Psoas muscle (tissue), 8 donors: ENCODE measurements around the gene NINL. TPM values are rescaled to one million over a fixed set of nuclear protein-coding genes. Genes with fewer than 3 reads are reported as not detected.

Experiments
- ATAC-seq, 4 donors: fragments of 200-7000 bp; cut with Tn5 transposase; one replicate each; pipeline ENCODE4 v1.9.1; 2020; ENCODE audit warnings: moderate library complexity in 3 of 4, mild to moderate bottlenecking in 2 of 4
- DNase-seq, 2 donors: peaks; one replicate each; pipeline ENCODE4 v3.0.0-alpha.2; 2020
- H3K27ac ChIP-seq: fragments of 200-600 bp; one replicate; pipeline ENCODE4 v1.8.0; 2022
- H3K27me3 ChIP-seq, 3 donors: fragments of 200-600 bp in 1 of 3; one replicate each; pipeline versions ENCODE4 v1.6.1 to v1.8.0; 2013 to 2022; ENCODE audit warnings: low read length in 2 of 3, mild to moderate bottlenecking in 2 of 3, moderate library complexity in 1 of 3; ENCODE audit not compliant: insufficient read depth in 3 of 3
- H3K36me3 ChIP-seq, 2 donors: fragments of 200-600 bp in 1 of 2; one replicate each; pipeline versions ENCODE4 v1.6.1 to v1.8.0; 2013 to 2022; ENCODE audit warnings: low read depth in 1 of 2, mild to moderate bottlenecking in 1 of 2, moderate library complexity in 1 of 2; ENCODE audit not compliant: insufficient read depth in 1 of 2
- H3K4me1 ChIP-seq: fragments of 200-600 bp; one replicate; pipeline ENCODE4 v1.8.0; 2022
- H3K4me3 ChIP-seq: fragments of 200-600 bp; one replicate; pipeline ENCODE4 v1.8.0; 2022; ENCODE audit warnings: mild to moderate bottlenecking
- H3K9me3 ChIP-seq: fragments of 200-600 bp; one replicate; pipeline ENCODE4 v1.8.0; 2022
- WGBS, 3 donors: extraction: QIAGEN DNeasy Blood & Tissue Kit; methylation state at CpG; one replicate each; pipeline versions ENCODE4 v1.1.6 to v1.1.7; 2013; 5-methylcytosine and 5-hydroxymethylcytosine counted together
- intact Hi-C, 2 donors: fragments of 100-400 bp; cut with DNase I; formaldehyde crosslinking; loops; one replicate each; pipeline versions ENCODE4 v1.11.0 to v1.14.2; 2022
- polyA plus RNA-seq, 3 donors: library from polyadenylated mRNA; stranded (reverse); fragments of 200-250 nt; gene quantifications; one replicate each; pipeline ENCODE4 v1.2.3, GENCODE V29; 2013
- total RNA-seq, 4 donors: library from RNA; stranded (reverse); fragmentation: NEBNext Ultra II Directional in 2 of 4; extraction: Animal tissue kit (Norgen Biotek cat#: 25700) in 2 of 4; gene quantifications; one replicate each; pipeline versions ENCODE4 v1.2.1 to v1.2.4, GENCODE V29; 2021 to 2023
- TF ChIP-seq, protein P1 (sequence below): fragments of 200-600 bp; IDR thresholded peaks from one replicate; pipeline ENCODE4 v1.8.0; 2022; ENCODE audit warnings: antibody characterized with exemption
- donor health status: healthy with polysubstance abuse.
- donor health status: DM: no; HTN: no; CAD: no; lungs with moderate emphysema.
- donor health status: Bipolar disorder and iron deficiency.
- donor health status: healthy.
- donor health status: DM: yes; HTN: yes; CAD: no.
- donor health status: DM: no; HTN: no; CAD: no.
- donor health status: DM: no; HTN: no; CAD: no.
- donor health status: DM: yes; HTN: yes; CAD: no.

The NINL gene
- total and polyA plus RNA-seq, 7 donors: 0.22 to 1.3 (median 0.42) TPM

DNA sequence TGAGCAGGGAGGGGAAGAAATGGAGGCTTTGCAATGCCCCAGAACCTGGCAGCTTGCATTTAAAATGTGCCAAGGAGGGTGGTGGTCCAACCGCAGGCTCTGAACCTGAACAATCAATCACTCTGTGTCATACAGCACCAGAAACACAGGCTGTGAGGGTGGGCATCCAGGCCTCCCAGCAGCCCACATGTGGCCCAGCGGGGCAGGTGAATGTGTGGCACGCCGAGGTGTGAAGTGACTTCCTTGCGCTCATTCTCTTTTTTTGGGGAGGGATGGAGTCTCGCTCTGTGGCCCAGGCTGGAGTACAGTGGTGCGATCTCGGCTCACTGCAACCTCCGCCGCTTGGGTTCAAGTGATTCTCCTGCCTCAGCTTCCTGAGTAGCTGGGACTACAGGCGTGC, 97.4 kb downstream of the NINL start:
- H3K36me3 ChIP-seq: no peaks in the 10 kb centered on the region
- no peak overlapping the region for H3K27ac ChIP-seq
- WGBS, 3 donors: 95 to 99% (median 96%) methylated on average over 11 of the region's 11 CpGs
- H3K4me3 ChIP-seq: no peak overlapping the region
- H3K27me3 ChIP-seq: no peaks in the 10 kb centered on the region
- H3K4me1 ChIP-seq: no peaks in the 10 kb centered on the region
- ATAC-seq: no peak
- H3K9me3 ChIP-seq: no peaks in the 10 kb centered on the region
- TF ChIP-seq, protein P1, sequence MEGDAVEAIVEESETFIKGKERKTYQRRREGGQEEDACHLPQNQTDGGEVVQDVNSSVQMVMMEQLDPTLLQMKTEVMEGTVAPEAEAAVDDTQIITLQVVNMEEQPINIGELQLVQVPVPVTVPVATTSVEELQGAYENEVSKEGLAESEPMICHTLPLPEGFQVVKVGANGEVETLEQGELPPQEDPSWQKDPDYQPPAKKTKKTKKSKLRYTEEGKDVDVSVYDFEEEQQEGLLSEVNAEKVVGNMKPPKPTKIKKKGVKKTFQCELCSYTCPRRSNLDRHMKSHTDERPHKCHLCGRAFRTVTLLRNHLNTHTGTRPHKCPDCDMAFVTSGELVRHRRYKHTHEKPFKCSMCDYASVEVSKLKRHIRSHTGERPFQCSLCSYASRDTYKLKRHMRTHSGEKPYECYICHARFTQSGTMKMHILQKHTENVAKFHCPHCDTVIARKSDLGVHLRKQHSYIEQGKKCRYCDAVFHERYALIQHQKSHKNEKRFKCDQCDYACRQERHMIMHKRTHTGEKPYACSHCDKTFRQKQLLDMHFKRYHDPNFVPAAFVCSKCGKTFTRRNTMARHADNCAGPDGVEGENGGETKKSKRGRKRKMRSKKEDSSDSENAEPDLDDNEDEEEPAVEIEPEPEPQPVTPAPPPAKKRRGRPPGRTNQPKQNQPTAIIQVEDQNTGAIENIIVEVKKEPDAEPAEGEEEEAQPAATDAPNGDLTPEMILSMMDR: no peak
- no peak for DNase-seq
- intact Hi-C loops: no loop called here

- Histone ChIP-seq H3K9me3 (no peaks in the 10 kb centered on the region), H3K27ac (no peak overlapping the region), H3K4me1 (no peaks in the 10 kb centered on the region), H3K36me3 (no peaks in the 10 kb centered on the region), H3K27me3 (no peaks in the 10 kb centered on the region), H3K4me3 (no peak overlapping the region)
- TF ChIP-seq, protein P1: no peak
- intact Hi-C loops: no loop called here
- WGBS, 3 donors: 48 to 67% (median 52%) methylated on average over 2 of the region's 2 CpGs
- DNase-seq (no peak), ATAC-seq (no peak)
These were observed 98.0 kb downstream of the NINL start for GRCh38 chr20:25487306-25487705.

DNA sequence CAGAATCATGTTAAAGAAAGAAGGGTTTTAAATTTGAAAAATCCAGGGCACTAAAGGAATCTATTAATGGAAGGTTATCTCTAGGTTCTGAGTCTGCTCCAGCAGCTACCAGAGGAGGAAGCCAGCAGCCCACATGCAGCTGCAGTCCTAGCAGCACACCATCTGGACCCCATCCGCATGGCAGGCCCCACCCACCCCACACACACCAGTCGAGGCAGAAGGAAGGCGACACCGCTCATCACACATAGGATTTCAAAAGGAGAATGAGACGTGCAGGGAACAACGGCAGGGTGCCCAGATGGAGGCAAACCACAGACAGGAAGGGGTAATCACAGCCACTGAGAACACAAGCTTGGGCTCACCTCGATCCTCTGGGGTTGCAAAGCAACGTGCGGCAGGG, 99.0 kb downstream of the NINL start:
- DNase-seq: no peak
- no peak overlapping the region for H3K4me3 ChIP-seq
- no peak for ATAC-seq
- WGBS, 3 donors: 45 to 55% (median 51%) methylated on average over 9 of the region's 9 CpGs
- H3K27me3 ChIP-seq: no peaks in the 10 kb centered on the region
- H3K36me3 ChIP-seq: peaks cover 0 to 4% of the 10 kb centered on the region in 2 donors
- no peaks in the 10 kb centered on the region for H3K9me3 ChIP-seq
- H3K4me1 ChIP-seq: no peaks in the 10 kb centered on the region
- TF ChIP-seq, protein P1: no peak
- intact Hi-C loops: no loop called here
- no peak overlapping the region for H3K27ac ChIP-seq

DNA sequence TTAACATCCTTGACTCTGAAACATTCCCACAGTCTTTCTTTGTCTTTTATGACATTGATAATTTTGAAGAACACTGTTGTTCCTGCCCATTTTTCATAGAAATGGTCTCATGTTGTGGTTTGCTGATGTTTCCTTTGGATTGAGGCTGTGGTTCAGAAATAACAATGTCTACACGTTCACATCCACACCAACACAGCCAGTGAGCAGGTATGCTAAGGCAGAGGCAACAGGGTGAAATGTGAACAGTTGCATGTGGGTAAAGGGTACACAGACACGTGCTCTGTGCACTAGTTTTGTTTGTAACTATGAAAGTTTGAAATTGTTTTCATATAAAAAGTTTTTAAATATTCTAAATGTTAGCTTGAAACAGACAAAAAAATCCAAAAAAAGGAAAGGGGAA, 99.5 kb downstream of the NINL start:
- intact Hi-C loops: no loop called here
- Histone ChIP-seq H3K27me3 (no peaks in the 10 kb centered on the region), H3K4me1 (no peaks in the 10 kb centered on the region), H3K4me3 (no peak overlapping the region), H3K36me3 (peaks cover 0 to 5% of the 10 kb centered on the region in 2 donors), H3K9me3 (no peaks in the 10 kb centered on the region), H3K27ac (no peak overlapping the region)
- TF ChIP-seq, protein P1: no peak
- ATAC-seq (no peak), DNase-seq (no peak)
- 66 to 80% (median 77%) methylated on average over 2 of the region's 2 CpGs for WGBS, 3 donors

DNA sequence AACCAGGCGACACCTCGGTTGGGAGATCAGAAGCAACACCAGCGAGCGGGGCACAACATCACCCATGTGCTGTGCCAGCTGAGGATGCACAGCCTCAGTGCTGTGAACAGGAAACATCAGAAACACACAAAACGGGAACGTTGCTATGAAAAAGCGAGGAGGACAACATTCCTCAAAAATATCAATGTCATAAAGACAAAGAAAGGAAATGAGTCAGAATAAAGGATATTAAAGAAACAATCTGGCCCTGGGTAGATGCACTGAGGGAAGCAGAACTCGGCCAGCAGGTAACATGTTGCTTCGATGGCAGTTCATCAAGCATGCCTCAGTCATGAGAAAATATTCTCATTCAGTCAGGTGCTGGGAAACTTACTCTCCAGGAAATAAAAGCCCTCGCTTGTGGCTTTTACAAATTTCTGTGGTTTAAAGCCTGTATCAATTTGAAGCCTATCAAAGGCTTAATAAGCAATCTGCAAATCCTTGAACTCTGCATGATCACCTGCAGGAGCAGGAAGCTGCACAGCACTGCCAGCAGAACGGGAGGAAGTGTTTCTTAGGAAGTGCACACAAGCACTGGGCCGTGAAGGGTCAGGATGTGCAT, 100.3 kb downstream of the NINL start:
- ATAC-seq (no peak), DNase-seq (no peak)
- TF ChIP-seq, protein P1: no peak
- Histone ChIP-seq H3K4me1 (no peaks in the 10 kb centered on the region), H3K27ac (no peak overlapping the region), H3K9me3 (no peaks in the 10 kb centered on the region), H3K36me3 (peaks cover 0 to 5% of the 10 kb centered on the region in 2 donors), H3K27me3 (no peaks in the 10 kb centered on the region), H3K4me3 (no peak overlapping the region)
- 63 to 72% (median 66%) methylated on average over 12 of the region's 12 CpGs for WGBS, 3 donors
- intact Hi-C loops: no loop called here
